Right atrium auricular region (tissue), 2 donors: Measurements from ENCODE around the gene CADM1. TPM values are rescaled to one million over a fixed set of nuclear protein-coding genes. Genes with fewer than 3 reads are reported as not detected.

ENCODE experiments used
- DNase-seq: peaks from one replicate; pipeline ENCODE4 v3.0.0-alpha.2; 2019; ENCODE audit warnings: low spot score
- H3K27ac ChIP-seq, 2 donors: fragments of 200-600 bp; sonication (generic); 1 replicate in 1 of 2; 2 replicates in 1 of 2; pipeline ENCODE4 v1.5.1; 2016 to 2019
- H3K27me3 ChIP-seq, 2 donors: fragments of 200-600 bp; sonication (generic); one replicate each; pipeline versions ENCODE4 v1.5.1 to v1.6.0; 2017 to 2019
- H3K36me3 ChIP-seq: fragments of 200-600 bp; sonication (generic); one replicate; pipeline ENCODE4 v1.5.1; 2016
- H3K4me1 ChIP-seq, 2 donors: fragments of 200-600 bp; sonication (generic); one replicate each; pipeline versions ENCODE4 v1.5.1 to v1.6.0; 2017 to 2019
- H3K4me3 ChIP-seq, 2 donors: fragments of 200-600 bp; sonication (generic); 1 replicate in 1 of 2; 2 replicates in 1 of 2; pipeline ENCODE4 v1.5.1; 2017 to 2019; ENCODE audit warnings: mild to moderate bottlenecking in 1 of 2, moderate library complexity in 1 of 2
- H3K9me3 ChIP-seq, 2 donors: fragments of 200-600 bp; sonication (generic); one replicate each; pipeline ENCODE4 v1.5.1; 2019
- CTCF ChIP-seq, 2 donors: fragments of 200-600 bp; sonication (generic); IDR thresholded peaks; one replicate each; pipeline ENCODE4 v1.5.1; 2019; ENCODE audit warnings: antibody characterized with exemption in 2 of 2
- total RNA-seq, 2 donors: library from RNA; depleted of rRNA; stranded (reverse); fragments of >200 nt; gene quantifications; one replicate each; pipeline ENCODE4 v1.1.0, GENCODE V29; 2016

CADM1 gene
- total RNA-seq, 2 donors from 2014 or later = 19.8 to 33.9 TPM

GRCh38 chr11:115276191-115276590 is 228.0 kb downstream of the CADM1 start:
- no peaks in the 10 kb centered on the region for H3K27me3 ChIP-seq
- H3K4me3 ChIP-seq = no peak overlapping the region
- H3K36me3 ChIP-seq = no peaks in the 10 kb centered on the region
- H3K27ac ChIP-seq = no peak overlapping the region
- DNase-seq = no peak
- no peak for TF ChIP-seq CTCF (IDR thresholded peaks at IDR 0.05)
- H3K9me3 ChIP-seq = no peaks in the 10 kb centered on the region
- no peaks in the 10 kb centered on the region for H3K4me1 ChIP-seq

GRCh38 chr11:115275045-115275444 is 229.2 kb downstream of the CADM1 start:
- Histone ChIP-seq H3K4me3 (no peak overlapping the region), H3K27me3 (no peaks in the 10 kb centered on the region), H3K36me3 (no peaks in the 10 kb centered on the region), H3K9me3 (no peaks in the 10 kb centered on the region), H3K4me1 (no peaks in the 10 kb centered on the region), H3K27ac (no peak overlapping the region)
- DNase-seq = no peak
- TF ChIP-seq CTCF (IDR thresholded peaks at IDR 0.05) = no peak

DNA sequence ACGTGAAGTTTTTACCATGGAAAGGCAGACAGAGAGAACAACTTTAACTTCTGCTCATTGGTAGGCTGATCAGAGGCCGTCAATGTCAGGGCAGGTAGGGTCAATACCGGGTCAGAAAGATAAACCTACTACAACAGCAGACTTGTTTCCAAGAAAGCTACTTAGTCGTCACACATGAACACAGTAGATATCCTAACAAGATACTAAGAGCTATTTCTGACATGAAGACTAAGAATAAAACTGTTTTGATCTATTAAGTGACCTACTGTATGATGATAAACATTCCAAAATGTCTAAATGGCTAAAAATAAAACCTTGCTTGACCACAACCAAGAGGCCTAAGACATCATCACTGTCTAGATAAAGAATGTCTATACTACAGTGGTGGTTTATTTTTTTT is 231.3 kb downstream of the CADM1 start:
- no peaks in the 10 kb centered on the region for H3K27me3 ChIP-seq
- TF ChIP-seq CTCF (IDR thresholded peaks at IDR 0.05) = no peak
- no peak for DNase-seq
- H3K36me3 ChIP-seq = no peaks in the 10 kb centered on the region
- no peak overlapping the region for H3K4me3 ChIP-seq
- peaks cover 0 to 5% of the 10 kb centered on the region in 2 donors for H3K4me1 ChIP-seq
- no peak overlapping the region for H3K27ac ChIP-seq
- H3K9me3 ChIP-seq = no peaks in the 10 kb centered on the region

DNA sequence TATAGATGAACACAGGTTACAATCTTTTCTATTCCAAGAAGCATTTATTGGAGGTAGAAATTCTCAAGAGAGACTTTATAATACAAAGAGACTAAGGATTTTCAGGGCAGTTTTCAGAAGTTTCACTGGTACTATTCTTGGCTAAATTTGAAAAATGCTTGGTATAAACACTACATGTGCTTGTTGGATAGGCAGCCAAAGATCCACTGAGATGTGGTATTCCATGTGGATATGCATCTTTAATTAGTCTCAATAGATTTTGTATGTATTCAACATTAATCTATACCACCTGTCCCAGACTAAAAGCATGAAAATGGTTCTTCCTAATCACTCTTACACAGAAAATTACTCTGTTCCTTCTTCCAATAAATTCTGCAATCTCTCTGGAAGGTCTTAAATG is 232.6 kb downstream of the CADM1 start:
- Histone ChIP-seq H3K36me3 (no peaks in the 10 kb centered on the region), H3K27me3 (no peaks in the 10 kb centered on the region), H3K4me1 (peaks cover 0 to 7% of the 10 kb centered on the region in 2 donors), H3K4me3 (no peak overlapping the region), H3K27ac (no peak overlapping the region), H3K9me3 (no peaks in the 10 kb centered on the region)
- no peak for TF ChIP-seq CTCF (IDR thresholded peaks at IDR 0.05)
- no peak for DNase-seq

- DNase-seq = no peak
- no peak for TF ChIP-seq CTCF (IDR thresholded peaks at IDR 0.05)
- Histone ChIP-seq H3K36me3 (no peaks in the 10 kb centered on the region), H3K27ac (no peak overlapping the region), H3K9me3 (no peaks in the 10 kb centered on the region), H3K4me3 (no peak overlapping the region), H3K4me1 (peaks cover 0 to 7% of the 10 kb centered on the region in 2 donors), H3K27me3 (no peaks in the 10 kb centered on the region)
These were observed 234.8 kb downstream of the CADM1 start for GRCh38 chr11:115269191-115269950.

GRCh38 chr11:115267871-115268270 is 236.3 kb downstream of the CADM1 start:
- peak overlapping the region in 1 of 2 donors; percentile 70 for H3K27ac ChIP-seq
- H3K9me3 ChIP-seq = no peaks in the 10 kb centered on the region
- no peak overlapping the region for H3K4me3 ChIP-seq
- TF ChIP-seq CTCF (IDR thresholded peaks at IDR 0.05) = no peak
- H3K36me3 ChIP-seq = no peaks in the 10 kb centered on the region
- peaks cover 0 to 7% of the 10 kb centered on the region in 2 donors for H3K4me1 ChIP-seq
- no peaks in the 10 kb centered on the region for H3K27me3 ChIP-seq
- no peak for DNase-seq
